Esophagus squamous epithelium (tissue), 5 donors: ENCODE results near the gene SLC2A5. TPM values are rescaled to one million over a fixed set of nuclear protein-coding genes. Genes with fewer than 3 reads are reported as not detected.

Experiments
- DNase-seq: peaks from one replicate; lab custom pipeline; 2025; lab: John Stamatoyannopoulos, UW
- H3K27ac ChIP-seq, 4 donors: fragments of 200-600 bp; sonication (generic); one replicate each; pipeline ENCODE4 v1.5.1; 2016 to 2019; ENCODE audit warnings: mild to moderate bottlenecking in 1 of 4
- H3K27me3 ChIP-seq, 4 donors: fragments of 200-600 bp; sonication (generic); 1 replicate in 3 of 4; 2 replicates in 1 of 4; pipeline versions ENCODE4 v1.5.1 to v1.6.0; 2017 to 2021; ENCODE audit warnings: antibody characterized with exemption in 1 of 4
- H3K36me3 ChIP-seq, 3 donors: fragments of 200-600 bp; sonication (generic); one replicate each; pipeline ENCODE4 v1.5.1; 2016 to 2019
- H3K4me1 ChIP-seq, 3 donors: fragments of 200-600 bp; sonication (generic); one replicate each; pipeline ENCODE4 v1.5.1; 2017 to 2019
- H3K4me3 ChIP-seq, 4 donors: fragments of 200-600 bp; sonication (generic); 1 replicate in 3 of 4; 2 replicates in 1 of 4; pipeline ENCODE4 v1.5.1; 2016 to 2019; ENCODE audit warnings: mild to moderate bottlenecking in 2 of 4, moderate library complexity in 1 of 4
- H3K9me3 ChIP-seq, 3 donors: fragments of 200-600 bp; sonication (generic); one replicate each; pipeline ENCODE4 v1.5.1; 2016 to 2019
- POLR2A ChIP-seq, 4 donors: fragments of 450-650 bp; IDR thresholded peaks; one replicate each; pipeline ENCODE4 v1.6.1; 2017; ENCODE audit warnings: antibody characterized with exemption in 4 of 4, mild to moderate bottlenecking in 4 of 4, moderate library complexity in 3 of 4
- WGBS, 2 donors: methylation state at CpG; one replicate each; pipeline ENCODE4 v1.1.5; 2018; 5-methylcytosine and 5-hydroxymethylcytosine counted together
- intact Hi-C: fragments of 100-400 bp; cut with DNase I; formaldehyde crosslinking; loops from one replicate; pipeline ENCODE4 v1.15.0; 2022
- small RNA-seq, 4 donors: library from RNA; depleted of rRNA; stranded (forward); fragments of <200 nt; gene quantifications; one replicate each; pipeline ENCODE3, GENCODE V24; 2016
- total RNA-seq, 4 donors: library from RNA; depleted of rRNA; stranded (reverse); fragments of >200 nt; gene quantifications; one replicate each; pipeline ENCODE4 v1.1.0, GENCODE V29; 2016
- TF ChIP-seq, protein P1 (sequence below), 6 experiments: fragments of 450-650 bp in 4 of 6; fragments of 200-600 bp in 2 of 6; sonication (generic) in 2 of 6; IDR thresholded peaks; one replicate each; pipeline ENCODE4 v1.5.1; 2016 to 2019; ENCODE audit warnings: antibody characterized with exemption in 6 of 6, mild to moderate bottlenecking in 4 of 6, moderate library complexity in 4 of 6
- donor health status: DM: yes; HTN: yes; CAD: no.

SLC2A5 gene
- total RNA-seq, 4 donors from 2014 or later, result 1.9 to 7.1 (median 4.2) TPM

DNA sequence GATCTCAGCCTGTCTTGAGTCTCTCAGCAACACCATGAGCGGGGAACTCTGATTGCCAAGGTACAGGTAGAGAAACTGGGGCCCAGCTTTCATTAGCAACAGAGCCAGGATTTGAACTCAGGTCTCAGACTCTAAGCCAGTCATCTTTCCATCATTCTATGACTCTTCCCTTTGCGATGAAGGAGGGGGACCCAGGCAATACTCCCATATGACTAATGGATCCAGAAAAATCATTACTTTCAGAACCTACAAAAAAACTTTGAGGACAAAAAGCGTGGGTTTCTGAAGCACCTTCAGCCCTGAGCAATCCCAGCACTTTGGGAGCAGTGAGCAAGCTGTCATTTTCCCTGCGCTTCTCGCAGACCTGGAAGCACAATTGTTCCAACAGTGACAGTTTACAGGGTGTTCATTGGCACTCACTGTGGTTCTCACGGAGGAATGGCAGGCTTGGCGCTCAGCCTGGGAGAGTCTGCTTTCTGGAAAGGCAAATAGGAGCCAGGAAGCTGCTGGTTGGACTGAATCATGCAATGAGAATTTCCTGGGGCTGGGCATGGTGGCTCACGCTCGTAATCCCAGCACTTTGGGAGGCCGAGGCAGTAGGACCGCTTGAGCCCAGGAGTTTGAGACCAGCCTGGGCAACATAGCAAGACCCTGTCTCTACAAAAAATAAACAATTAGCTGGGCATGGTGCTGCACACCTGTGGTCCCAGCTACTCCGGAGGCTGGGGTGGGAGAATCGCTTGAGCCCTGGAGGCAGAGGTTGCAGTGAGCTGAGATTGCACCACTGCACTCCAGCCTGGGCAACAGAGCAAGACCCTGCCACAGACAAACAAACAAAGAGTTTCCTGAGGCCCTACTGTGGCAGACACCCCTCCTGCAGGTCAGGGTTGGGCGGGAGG is 83.3 kb downstream of the SLC2A5 start:
- no peak for DNase-seq
- H3K27ac ChIP-seq, result peak overlapping the region; percentile 55 to 72 (median 66)
- TF ChIP-seq POLR2A (IDR thresholded peaks at IDR 0.05), result no peak
- TF ChIP-seq, protein P1, sequence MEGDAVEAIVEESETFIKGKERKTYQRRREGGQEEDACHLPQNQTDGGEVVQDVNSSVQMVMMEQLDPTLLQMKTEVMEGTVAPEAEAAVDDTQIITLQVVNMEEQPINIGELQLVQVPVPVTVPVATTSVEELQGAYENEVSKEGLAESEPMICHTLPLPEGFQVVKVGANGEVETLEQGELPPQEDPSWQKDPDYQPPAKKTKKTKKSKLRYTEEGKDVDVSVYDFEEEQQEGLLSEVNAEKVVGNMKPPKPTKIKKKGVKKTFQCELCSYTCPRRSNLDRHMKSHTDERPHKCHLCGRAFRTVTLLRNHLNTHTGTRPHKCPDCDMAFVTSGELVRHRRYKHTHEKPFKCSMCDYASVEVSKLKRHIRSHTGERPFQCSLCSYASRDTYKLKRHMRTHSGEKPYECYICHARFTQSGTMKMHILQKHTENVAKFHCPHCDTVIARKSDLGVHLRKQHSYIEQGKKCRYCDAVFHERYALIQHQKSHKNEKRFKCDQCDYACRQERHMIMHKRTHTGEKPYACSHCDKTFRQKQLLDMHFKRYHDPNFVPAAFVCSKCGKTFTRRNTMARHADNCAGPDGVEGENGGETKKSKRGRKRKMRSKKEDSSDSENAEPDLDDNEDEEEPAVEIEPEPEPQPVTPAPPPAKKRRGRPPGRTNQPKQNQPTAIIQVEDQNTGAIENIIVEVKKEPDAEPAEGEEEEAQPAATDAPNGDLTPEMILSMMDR (IDR thresholded peaks at IDR 0.05), result no peak
- H3K4me1 ChIP-seq, result peaks cover 7 to 32% (median 13%) of the 10 kb centered on the region in 3 donors
- intact Hi-C loops, result loop anchor here (5.0 to 10.0 kb wide), 2 partner anchors 69 to 121 kb away; no protein-coding TSS in a partner anchor
- no peak overlapping the region for H3K4me3 ChIP-seq
- no peaks in the 10 kb centered on the region for H3K27me3 ChIP-seq
- no peaks in the 10 kb centered on the region for H3K36me3 ChIP-seq
- no peaks in the 10 kb centered on the region for H3K9me3 ChIP-seq
- 29 to 46% methylated on average over 8 to 11 of the region's 14 CpGs for WGBS, 2 donors

Small RNA genes lying within 50 kb of the gene (small RNA-seq; reads per million reads assigned to genes)
- gene RF00424, result 0 reads per million in 4 donors

Other genes starting within 250 kb of the SLC2A5 start
- gene ENO1, start 190.9 kb downstream of the SLC2A5 start, total RNA-seq, result 1,000 to 10,000 TPM in 3 of 4 donors, 100 to 1,000 TPM in 1; 954 to 1,668 (median 1,315) TPM
- not detected for gene CA6, start 123.8 kb downstream of the SLC2A5 start, total RNA-seq
- under 1 TPM in 1 of 4 donors, not detected in 3; 0.38 TPM for gene SLC2A7, start 43.2 kb downstream of the SLC2A5 start, total RNA-seq
- gene GPR157, start 59.5 kb upstream of the SLC2A5 start, total RNA-seq, result 10 to 100 TPM; 28.5 to 57.4 (median 30.2) TPM
- gene H6PD, start 165.1 kb upstream of the SLC2A5 start, total RNA-seq, result 10 to 100 TPM; 10.6 to 35.5 (median 18.7) TPM
- gene SPSB1, start 223.3 kb upstream of the SLC2A5 start, total RNA-seq, result 10 to 100 TPM; 15.2 to 35.5 (median 25.2) TPM